GM12801 (cell line): Measurements from ENCODE around the gene RECK.

ENCODE experiments used
- CTCF ChIP-seq: IDR thresholded peaks from one replicate; pipeline ENCODE4 v1.5.1; 2011; ENCODE audit warnings: control low read depth; ENCODE audit not compliant: insufficient read length; ENCODE audit errors: extremely low read depth

Gene RECK

GRCh38 chr9:36132086-36132485 lies 95.4 kb downstream of the RECK start:
- TF ChIP-seq CTCF, result no peak

- TF ChIP-seq CTCF, result no peak
These were observed 98.2 kb downstream of the RECK start for GRCh38 chr9:36134761-36135505.

- no peak for TF ChIP-seq CTCF
These were observed 99.1 kb downstream of the RECK start for GRCh38 chr9:36135741-36136271.

GRCh38 chr9:36136272-36136893 lies 99.7 kb downstream of the RECK start, which contains the start of gene GLIPR2:
GLIPR2 (plus strand) TSS chr9:36136733; CDS start chr9:36136779, 46 bp downstream.
- TF ChIP-seq CTCF, result no peak

- no peak for TF ChIP-seq CTCF
These were observed 100.2 kb downstream of the RECK start for GRCh38 chr9:36136894-36137391.

- no peak for TF ChIP-seq CTCF
These were observed 100.8 kb downstream of the RECK start for GRCh38 chr9:36137392-36138004.

- no peak for TF ChIP-seq CTCF
These were observed 101.8 kb downstream of the RECK start for GRCh38 chr9:36138496-36138895.
